Sigmoid colon (tissue), 3 donors: ENCODE measurements around the gene EEF2.

Experiments used
- CTCF ChIP-seq, 4 experiments: fragments of 450-650 bp in 3 of 4; fragments of 200-600 bp in 1 of 4; IDR thresholded peaks; one replicate each; pipeline ENCODE4 v1.5.1; 2016 to 2019; ENCODE audit warnings: antibody characterized with exemption in 4 of 4, mild to moderate bottlenecking in 3 of 4, moderate library complexity in 2 of 4
- POLR2A ChIP-seq, 2 donors: fragments of 450-650 bp; IDR thresholded peaks; one replicate each; pipeline ENCODE4 v1.6.1; 2016; ENCODE audit warnings: antibody characterized with exemption in 2 of 2, mild to moderate bottlenecking in 2 of 2, moderate library complexity in 2 of 2

GRCh38 chr19:4027146-4027545 is 41.9 kb upstream of the EEF2 start:
- no peak for TF ChIP-seq CTCF (IDR thresholded peaks at IDR 0.05)
- no peak for TF ChIP-seq POLR2A (IDR thresholded peaks at IDR 0.05)
